Measurements from ENCODE around the gene DGKI.
"Not testable (repeated sequence)": the region's sequence is repeated elsewhere in the genome, so short reads cannot be mapped to it uniquely, and the experiment has no call there.

The DGKI gene

DNA sequence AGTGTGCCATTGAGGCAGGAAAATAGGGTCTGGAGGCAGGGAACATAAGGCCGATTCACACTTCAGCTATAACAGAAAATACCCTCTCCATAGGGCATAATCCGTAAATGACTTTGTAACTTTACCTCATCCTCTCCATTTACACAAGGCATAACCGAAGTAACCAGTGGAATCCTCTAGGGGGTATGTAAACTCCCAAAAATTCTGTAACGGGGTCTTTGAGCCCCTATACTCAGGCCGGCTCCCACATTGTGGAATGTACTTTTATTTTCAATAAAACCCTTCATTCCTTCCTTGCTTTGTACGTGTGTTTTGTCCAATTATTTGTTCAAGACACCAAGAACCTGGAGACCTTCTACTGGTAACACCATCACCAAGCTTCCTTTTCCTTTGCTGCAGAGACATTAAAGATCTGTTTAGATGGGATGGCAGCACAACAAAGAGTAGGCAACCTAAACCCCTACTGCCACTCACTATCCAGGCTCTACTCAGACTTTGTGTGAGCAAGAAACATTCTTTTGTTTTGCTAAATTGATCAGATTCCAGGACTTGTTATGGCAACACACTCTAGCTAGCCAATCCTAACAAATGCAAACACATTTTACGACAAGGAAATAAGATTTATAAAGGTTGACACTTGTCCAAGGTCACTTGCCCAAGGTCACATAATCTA, 99.3 kb downstream of the DGKI start:
- DNase-seq (ENCODE audit: extremely low read depth in 1 of 2, low read depth in 1 of 2), result no peak

DNA sequence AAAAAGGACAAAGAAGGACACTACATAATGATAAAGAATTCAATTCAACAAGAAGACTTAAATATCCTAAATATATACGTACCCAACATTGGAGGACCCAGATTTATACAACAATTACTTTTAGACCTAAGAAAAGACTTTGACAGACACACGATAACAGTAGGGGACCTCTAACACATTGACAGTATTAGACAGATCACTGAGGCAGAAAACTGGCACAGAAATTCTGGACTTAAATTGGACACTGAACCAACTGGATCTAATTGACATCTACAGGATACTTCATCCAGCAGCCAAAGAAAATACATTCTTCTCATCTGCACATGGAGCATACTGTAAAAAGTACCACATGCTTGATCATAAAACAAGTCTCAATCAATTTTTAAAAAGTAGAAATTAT, 103.8 kb downstream of the DGKI start:
- no peak for DNase-seq (ENCODE audit: extremely low read depth in 1 of 2, low read depth in 1 of 2)

DNA sequence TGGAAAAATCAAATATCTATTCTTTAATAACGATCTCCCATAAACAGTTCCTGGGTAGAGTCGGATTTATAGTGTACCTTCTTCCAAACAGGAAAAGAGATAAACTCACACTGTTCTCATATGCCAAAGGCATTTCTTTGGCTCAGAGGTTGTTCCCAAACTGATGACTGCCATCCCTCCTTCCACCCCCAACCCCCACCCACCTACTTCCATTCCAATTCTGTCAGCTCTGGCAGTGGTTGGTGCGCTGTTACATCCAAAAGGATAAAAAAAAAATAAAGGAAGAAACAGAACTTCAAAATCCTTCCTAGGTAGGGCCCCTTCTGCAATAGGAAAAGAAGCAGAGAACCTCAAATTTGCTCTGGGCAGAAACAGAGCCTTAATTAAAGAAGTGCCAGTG, 104.7 kb downstream of the DGKI start:
- no peak for DNase-seq (ENCODE audit: extremely low read depth in 1 of 2, low read depth in 1 of 2)

DNA sequence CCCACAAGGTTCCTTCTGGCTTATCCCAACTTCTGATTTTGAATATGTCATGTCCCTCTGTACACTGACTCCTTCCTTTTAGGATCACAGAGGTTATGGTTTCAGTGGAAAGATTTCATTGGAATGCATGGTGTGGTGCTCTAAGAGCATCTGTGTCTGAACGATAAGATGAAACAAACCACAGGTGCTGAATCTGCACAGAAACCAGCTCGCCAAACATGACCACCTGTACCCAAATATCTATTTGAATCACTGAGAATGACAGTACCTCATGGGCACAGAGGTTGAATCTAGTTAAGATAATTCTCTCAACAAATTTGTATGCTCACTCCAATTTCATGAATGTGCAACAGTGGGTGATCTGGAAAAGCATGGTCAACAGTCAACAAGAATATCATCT, 105.3 kb downstream of the DGKI start:
- no peak for DNase-seq (ENCODE audit: extremely low read depth in 1 of 2, low read depth in 1 of 2)

DNA sequence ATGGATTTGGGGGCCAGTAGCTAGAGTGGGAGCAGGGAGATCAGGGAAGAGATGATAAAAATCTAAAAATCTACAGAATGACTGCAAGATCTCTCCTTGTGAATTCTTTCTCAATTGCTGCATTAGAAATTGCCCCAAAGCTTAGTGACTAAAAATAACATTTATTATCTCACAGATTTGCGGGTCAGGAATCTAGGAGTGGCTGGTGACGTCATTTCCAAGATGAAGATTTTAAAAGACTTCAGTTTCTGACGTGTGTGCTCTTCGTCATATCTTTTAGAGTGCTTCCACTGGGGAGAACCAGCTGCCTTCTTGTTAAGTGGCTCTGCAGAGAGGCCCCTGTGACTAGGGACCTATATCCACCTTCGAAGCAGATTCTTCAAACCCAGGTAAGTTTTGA, 112.6 kb downstream of the DGKI start:
- no peak for DNase-seq (ENCODE audit: extremely low read depth in 1 of 2, low read depth in 1 of 2)

DNA sequence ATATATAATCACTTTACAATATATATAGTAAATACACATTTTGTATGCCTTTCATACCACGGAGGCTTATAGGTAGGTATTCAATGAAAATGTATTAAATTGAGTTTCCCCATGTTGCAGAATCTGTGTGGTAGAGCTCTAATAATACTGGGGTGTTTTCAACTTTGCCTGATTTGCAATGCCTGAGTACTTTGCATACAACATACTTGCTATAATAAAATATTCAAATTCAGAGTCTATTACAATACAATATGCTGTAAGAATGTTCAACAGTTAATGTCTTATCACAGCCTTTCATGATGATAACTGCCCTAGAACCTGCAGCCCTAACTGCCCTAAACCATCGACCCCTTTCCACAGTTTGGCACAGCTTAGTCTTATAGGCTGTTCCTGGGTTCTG, 114.6 kb downstream of the DGKI start:
- DNase-seq (ENCODE audit: extremely low read depth in 1 of 2, low read depth in 1 of 2), result no peak

DNA sequence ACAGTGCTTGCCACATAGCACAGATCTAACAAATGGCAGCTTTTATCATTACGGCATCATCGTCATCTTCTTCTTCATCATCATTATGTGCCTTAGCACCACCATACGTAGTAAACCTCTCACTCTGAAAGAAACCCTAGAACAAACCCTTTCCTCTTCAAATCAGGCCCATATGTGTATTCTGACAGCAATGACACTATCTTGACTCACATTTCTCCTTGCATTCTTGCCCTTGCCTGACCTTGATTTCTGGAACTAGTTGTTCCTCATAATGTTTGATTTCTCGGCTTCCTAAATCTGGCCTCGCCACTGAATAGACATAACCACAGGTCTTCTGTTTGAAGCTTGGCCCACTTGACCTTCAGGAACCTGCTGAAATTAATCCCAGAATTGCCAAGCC, 115.3 kb downstream of the DGKI start:
- DNase-seq (ENCODE audit: extremely low read depth in 1 of 2, low read depth in 1 of 2), result no peak

DNA sequence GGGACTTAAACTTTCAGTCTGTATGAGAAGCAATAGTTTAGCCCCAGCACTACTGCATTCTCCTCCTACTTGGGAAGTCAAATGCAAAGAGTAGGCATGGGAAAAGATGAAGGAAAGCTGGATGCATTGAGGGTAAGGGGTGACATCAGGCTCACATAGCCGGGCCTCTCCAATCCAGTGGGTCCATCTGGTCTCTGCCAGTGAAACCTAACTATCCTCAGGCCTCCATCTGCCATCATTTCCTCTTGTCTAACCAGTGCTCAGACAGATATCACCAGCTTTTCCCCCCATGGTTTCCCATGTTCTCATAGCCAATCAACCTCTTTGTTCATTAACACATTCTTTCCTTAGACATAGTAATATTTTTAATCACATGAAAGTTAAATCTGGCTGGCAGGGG, 118.3 kb downstream of the DGKI start:
- DNase-seq (ENCODE audit: extremely low read depth in 1 of 2, low read depth in 1 of 2), result no peak

DNA sequence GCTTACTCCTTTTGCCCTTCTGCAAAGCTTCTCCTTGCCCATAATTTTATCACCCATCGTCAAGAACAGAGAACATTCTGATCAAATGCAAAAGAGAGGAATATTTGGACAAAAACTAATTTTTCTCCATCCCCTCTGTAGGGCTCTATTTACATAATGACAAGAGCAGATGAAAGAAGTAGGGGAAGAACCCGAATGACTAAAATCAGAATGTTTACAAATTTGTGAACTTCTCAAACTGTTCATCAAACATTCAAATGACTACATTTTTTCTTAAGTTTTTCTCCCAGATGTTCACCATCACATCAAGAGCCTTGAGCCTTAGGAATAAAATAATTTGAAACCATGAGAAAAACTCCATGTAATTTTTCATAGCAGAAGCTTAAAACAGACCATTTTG, 119.4 kb downstream of the DGKI start:
- no peak for DNase-seq (ENCODE audit: extremely low read depth in 1 of 2, low read depth in 1 of 2)

DNA sequence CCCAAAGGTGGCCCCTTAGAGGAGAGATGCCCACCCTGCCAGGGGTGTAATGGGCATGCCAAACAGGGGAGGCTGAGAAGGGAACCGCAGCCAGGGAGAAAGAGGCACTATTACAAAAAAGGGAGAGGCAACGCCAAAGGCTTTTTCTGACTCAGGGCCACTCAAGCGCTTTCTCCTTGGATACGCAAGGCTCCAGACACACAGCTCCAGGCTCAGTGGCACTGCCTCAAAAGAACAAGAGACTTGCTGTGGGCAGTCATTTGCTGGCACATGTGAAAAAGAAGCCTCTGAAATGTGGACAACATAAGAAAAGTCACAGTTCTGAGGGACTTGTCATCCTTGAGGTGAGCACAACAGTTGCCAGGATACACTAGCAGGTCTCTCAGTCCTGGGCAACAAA, 128.4 kb downstream of the DGKI start:
- DNase-seq (ENCODE audit: extremely low read depth in 1 of 2, low read depth in 1 of 2), result no peak

DNA sequence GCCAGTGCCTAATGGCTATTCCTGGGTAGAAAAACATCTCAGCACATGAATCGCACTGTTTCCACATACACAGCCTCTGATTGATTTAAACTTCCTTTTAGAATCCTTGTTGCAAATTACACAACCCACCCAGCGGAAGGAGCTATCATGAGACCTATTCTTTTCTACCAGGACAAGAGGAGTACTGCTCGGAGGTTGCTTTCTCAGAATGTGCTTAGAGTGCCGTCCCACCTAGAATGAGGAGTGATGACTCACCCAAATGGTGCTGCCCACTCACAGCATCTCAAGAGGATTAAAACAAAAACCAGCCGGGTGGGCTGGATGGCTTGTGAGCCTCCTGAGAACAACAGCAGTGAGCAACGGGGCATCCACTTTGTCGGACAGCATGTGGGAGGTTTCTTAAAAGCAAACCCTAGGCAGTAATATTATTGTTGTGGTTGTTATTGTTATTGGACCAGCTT, 128.9 kb downstream of the DGKI start:
- no peak for DNase-seq (ENCODE audit: extremely low read depth in 1 of 2, low read depth in 1 of 2)

DNA sequence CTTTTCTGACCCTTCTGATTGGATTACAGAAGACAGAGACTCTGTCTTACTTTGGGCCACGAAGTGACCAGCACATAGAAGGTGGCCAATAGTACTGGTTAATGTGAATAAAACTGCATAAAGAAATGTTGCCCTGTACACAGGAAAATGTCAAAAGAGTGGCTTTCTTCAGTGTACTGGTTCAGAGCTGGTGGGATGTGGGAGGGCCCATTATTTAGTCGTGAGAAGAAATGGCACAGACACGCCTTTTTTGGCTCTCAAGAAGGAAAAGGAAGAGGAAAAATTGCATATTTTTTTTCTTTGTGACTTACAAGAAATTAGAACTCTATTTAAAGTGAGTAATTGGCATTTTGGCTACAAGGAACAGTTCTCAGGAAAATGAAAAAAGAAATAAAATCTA, 129.7 kb downstream of the DGKI start:
- DNase-seq (ENCODE audit: extremely low read depth in 1 of 2, low read depth in 1 of 2), result no peak

DNA sequence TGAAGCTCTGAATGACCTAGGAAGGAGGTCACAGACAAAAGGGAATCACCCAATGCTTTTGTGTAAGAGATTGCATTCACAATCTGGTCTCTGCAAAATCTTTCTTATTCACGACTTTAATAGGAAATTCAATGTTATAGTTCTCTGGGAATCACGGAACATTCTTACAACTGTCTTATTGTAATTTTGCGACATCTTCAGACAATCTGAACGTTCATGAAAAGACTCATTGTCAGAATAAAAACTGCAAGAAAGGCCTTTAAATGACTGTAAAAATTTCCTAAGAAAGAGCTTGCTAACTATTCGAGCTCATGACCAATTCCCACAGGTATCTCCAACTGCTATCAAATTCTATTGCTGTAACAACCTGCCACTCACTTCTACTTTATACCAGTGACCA, 130.7 kb downstream of the DGKI start:
- DNase-seq (ENCODE audit: extremely low read depth in 1 of 2, low read depth in 1 of 2), result no peak

DNA sequence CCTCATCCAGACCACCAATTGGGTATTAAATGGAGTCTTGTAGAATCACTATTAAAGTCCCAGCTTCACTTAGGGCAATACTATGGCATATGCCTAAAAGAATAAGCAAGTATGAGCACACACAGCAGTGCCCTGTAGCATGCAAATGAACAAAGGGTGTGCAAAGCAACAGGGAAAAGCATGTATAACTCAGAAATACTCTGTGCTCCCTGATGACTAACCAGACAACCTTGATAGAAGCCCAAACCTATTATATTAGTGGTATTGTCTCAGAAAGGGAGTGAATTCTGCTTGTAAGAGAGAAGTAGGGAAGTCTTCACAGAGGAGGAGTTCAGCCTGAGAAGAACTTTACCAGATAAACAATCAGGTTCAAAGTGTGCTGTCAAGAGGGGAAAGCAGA, 131.2 kb downstream of the DGKI start:
- no peak for DNase-seq (ENCODE audit: extremely low read depth in 1 of 2, low read depth in 1 of 2)

DNA sequence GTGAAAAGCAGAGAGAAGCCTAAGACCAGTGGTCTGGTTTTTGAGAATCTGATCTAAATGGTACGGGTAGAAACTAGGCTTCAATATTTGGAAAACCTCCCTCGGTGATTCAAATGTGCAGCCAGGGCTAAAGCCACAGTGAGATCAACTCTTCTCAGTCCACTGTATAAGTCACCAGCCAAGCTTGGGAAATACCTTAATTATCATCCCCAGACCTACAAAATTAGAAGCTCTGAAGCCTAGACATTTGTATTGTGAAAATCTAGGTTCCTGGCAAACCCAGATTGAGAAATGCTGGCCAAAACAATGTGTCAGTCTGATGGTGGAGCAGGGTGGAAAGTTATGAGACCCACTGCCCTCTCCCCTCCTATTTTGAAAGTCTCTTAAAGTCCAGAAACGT, 131.7 kb downstream of the DGKI start:
- DNase-seq (ENCODE audit: extremely low read depth in 1 of 2, low read depth in 1 of 2), result no peak

DNA sequence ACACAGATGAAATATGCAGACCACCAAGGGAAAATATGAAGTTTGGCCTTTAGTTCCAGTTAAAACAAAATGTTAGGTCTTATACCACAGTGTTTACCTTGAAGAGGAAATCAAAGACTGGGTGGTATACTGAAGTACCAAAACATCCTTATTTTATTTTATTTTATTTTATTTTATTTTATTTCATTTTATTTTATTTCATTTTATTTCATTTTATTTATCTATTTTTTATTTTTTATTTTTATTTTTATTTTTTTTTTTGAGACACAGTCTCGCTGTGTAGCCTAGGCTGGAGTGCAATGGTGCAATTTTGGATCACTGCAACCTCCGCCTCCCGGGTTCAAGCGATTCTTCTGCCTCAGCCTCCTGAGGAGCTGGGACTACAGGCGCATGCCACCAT, 140.4 kb downstream of the DGKI start:
- DNase-seq (ENCODE audit: extremely low read depth in 1 of 2, low read depth in 1 of 2), result not testable (repeated sequence)

DNA sequence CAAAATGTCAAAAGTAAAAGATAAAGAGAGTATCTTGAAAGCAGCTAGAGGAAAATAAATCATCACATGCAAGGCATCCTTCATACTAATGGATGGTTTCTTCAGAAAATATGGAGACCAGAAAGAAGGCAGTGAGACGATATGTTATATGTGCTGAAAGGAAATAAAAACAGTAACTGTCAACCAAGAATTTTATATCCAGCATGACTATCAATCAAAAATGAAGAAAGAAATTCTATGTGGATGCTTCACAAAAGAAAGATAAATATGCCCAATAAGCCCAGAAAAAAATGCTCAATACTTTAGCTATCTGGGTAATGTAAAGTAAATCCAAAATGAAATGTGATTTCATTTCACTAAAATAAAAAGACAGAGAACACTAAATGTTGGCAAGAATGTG, 142.1 kb downstream of the DGKI start:
- no peak for DNase-seq (ENCODE audit: extremely low read depth in 1 of 2, low read depth in 1 of 2)

DNA sequence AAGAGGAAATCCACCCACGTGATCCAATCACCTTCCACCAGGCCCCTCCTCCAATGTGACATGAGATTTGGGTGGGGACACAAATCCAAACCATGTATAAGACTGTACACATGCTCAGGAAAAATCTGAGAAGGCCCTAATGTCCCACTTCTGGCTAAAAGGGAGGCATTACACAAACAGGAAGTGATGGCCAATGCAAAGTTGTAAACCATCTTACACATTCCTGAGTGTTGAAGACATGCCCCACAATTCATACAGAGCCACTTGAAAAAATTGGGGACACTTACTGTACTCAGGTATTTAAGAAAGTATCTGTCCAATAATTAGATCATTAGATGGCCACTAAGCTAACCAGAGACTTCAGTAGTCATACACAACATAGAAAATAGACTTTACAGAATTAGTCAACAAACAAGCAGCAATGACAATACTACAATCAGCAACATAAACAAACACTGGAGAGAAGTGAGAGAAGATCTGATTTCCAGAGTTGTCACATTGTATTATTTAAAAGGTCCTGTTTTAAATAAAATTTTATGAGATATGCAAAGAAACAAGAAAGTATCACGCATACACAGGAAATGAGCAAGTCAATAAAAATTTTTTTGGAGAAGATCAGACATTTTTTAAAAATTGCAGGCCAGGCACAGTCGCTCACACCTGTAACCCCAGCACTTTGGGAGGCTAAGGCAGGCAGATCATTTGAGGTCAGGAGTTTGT, 143.3 kb downstream of the DGKI start:
- DNase-seq (ENCODE audit: extremely low read depth in 1 of 2, low read depth in 1 of 2), result no peak

DNA sequence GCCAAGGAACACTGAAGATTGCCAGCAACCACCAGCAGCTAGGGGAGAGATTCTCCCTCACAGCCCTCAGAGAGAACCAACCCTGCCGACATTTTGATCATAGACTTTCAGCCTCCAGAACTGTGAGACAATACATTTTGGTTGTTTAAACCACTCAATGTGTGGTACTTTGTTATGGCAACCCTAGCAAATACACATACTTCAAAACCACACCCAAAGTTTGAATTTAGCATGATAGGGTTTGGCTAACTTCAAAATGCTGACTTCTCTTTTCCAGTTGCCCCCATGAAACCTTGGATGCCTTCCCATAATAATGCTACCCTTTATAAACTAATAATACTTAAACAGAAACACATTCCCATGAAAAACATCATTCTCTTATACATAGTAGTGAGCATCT, 149.8 kb downstream of the DGKI start:
- no peak for DNase-seq (ENCODE audit: extremely low read depth in 1 of 2, low read depth in 1 of 2)

DNA sequence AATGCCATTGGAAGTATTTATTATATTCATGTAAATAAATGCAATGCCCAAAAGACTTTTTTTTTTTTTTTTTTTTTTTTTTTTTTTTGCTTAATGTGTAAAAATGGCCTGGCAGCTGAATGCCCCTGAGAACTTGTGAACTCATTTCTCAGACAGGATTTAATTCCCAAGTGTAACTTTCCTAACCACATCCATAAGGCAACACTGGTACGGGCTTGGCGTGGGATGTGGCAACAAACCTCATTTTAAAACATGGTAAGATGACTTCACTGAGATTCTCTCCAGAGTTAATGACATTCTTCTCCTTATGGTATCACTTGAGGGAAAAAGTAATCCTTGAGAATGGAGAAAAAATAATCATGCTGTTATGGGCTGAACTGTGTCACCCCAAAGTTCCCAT, 150.4 kb downstream of the DGKI start:
- no peak for DNase-seq (ENCODE audit: extremely low read depth in 1 of 2, low read depth in 1 of 2)

DNA sequence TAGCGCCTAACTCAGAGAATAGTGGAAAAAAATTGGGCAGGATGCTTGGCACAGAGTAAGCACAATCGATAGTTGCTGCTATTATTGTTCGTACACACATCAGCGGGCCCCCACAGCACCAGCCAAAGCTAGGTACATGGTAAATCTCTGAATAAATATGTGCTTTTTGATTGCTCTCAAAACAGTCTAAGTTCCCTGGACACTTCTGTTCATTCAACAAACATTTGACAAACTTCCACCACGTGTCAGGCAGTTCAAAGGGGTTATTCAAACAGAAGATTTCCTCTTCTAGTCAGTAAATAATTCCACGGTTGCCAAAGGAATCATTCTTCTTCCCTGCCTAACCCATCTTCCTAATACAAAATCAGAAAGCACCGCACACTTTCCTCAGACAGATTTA, 150.8 kb downstream of the DGKI start:
- DNase-seq (ENCODE audit: extremely low read depth in 1 of 2, low read depth in 1 of 2), result no peak

DNA sequence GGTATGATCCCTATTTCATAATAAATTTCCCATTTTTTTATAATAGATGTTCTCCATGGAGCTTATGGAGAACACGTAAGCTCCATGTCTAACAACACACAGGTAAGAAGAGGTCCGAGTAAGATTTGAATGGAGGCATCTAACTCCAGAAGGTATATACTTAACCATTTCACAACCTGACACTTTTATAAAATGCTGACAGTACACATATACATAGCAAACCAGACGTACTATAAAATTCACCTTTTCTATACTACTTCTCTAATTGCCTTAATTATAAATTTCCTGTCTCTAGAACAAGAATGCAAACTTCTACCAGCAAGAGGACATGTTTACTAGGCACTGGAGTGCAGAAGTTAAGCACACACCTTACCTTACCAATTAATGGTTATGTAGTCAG, 151.3 kb downstream of the DGKI start:
- no peak for DNase-seq (ENCODE audit: extremely low read depth in 1 of 2, low read depth in 1 of 2)

DNA sequence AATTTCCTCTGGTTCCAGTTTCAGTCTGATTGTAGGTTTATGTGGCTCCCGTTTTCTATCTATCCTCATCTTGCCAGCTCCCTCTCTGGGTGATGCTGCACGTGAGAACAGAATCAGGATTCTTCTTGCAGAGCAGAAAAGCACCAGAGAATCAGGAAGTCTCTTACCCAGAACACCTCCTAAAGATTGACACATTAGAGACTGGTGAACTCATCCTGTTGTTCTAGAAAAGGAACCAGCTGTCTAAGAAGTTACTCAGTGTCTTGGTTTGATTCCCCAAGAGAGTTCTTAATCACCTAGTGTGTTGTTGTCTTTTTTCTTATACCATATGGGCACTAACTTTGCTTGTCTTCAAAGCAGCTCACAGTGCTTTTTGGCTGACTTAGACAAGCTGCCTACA, 152.4 kb downstream of the DGKI start:
- no peak for DNase-seq (ENCODE audit: extremely low read depth in 1 of 2, low read depth in 1 of 2)

All from stimulated activated CD8-positive, alpha-beta memory T cell treated with anti-CD3 and anti-CD28 coated beads, Interleukin-7, amount 100 ng/mL, for 48 hours (primary cell).